HG02885 (cell line): ENCODE results near the gene DNAI1.

Source experiments
- ATAC-seq: cut with Tn5 transposase; IDR thresholded peaks from one replicate; pipeline ENCODE4 v1.9.1; 2021; ENCODE audit warnings: mild to moderate bottlenecking; ENCODE audit not compliant: unreplicated experiment, poor library complexity

The DNAI1 gene

GRCh38 chr9:34485822-34486221 lies 27.2 kb downstream of the DNAI1 start:
- ATAC-seq, result no peak

GRCh38 chr9:34486572-34486971 lies 28.0 kb downstream of the DNAI1 start:
- no peak for ATAC-seq

DNA sequence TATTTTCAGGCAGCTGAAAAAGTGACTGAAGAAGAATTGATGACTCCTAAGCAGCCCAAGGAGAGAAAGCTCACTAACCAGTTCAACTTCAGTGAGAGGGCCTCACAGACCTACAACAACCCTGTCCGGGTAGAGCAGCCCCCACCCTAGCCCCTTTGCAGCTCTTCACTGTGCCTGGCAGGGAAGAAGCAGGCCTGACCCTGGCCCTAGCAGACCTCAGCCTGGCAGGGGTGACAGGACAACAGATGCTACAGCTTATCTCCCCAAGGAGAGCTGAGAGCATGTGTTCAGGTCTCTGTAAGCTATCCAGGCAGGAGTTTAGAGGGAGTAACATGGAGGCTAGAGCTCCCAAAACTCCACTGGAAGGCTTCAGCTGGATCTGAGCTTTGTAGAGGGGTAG lies 31.8 kb downstream of the DNAI1 start:
- no peak for ATAC-seq

DNA sequence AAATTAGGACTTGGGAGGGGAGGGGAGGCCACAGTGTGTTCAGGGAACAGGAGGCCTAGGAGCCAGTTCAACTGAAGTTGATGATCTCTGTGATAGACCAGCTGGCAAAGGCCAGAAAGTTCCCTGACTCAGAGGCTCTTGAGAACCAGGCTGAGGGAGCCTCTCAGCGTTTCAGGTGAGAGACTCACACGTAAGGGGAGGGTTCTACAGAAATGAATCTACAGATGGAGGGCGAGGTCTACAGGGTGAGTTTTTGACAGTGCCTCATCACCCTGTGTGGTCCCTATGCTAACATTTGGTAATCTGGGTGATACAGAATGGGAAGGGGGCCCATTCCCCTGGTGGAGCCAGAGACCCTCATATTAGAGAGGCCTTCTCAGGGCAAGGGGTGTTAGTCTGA lies 32.2 kb downstream of the DNAI1 start:
- ATAC-seq, result no peak

DNA sequence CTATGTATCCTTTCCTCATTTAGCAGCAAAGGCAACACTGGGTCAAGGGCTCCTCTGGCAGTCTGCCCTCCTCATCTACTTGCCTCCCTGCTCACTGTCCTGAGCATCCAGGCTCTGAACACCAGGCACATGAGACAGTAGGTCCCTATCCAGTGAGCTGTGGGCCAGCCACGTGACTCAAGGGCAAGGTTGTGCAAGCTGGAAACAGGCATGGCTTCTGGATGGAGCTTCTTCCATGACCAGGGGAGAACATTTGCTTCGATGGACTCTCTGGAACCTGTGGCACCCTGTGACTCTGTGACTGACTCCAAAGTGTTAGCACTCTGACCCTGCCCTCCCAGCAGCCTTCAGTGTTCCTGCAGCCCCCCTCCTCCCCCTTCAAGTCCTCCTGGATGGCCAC lies 33.0 kb downstream of the DNAI1 start:
- ATAC-seq, result no peak

GRCh38 chr9:34492051-34492450 lies 33.4 kb downstream of the DNAI1 start:
- no peak for ATAC-seq

GRCh38 chr9:34493972-34494535 lies 35.4 kb downstream of the DNAI1 start:
- no peak for ATAC-seq

DNA sequence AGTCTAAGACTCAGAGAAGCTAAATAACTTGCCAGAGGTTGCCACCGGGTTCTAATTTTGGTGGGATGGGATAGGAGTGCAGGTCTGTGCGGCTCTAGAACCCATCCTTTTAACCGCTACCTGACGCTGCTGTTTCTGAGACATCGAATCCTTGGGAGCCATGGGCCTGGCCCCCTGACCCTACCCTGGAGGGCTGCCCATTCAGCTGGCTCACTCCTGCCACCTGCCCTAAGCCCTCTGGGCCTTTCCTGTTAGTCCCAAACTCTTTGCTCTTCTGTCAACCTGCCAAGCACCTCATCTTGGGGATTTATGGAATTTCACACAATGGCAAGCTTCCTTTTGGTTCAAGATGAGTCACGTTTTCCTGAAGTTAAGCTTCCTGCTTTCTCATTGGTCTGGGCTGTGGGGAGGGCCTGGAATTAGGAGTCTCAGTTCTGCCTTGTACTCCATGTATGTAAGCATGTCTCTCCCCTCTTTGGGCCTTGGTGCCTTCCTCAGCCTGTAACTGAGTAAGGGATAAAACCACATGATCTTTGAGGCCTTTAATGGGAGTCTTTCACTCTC lies 37.6 kb downstream of the DNAI1 start:
- ATAC-seq, result no peak

GRCh38 chr9:34498553-34498952 lies 39.9 kb downstream of the DNAI1 start:
- no peak for ATAC-seq

DNA sequence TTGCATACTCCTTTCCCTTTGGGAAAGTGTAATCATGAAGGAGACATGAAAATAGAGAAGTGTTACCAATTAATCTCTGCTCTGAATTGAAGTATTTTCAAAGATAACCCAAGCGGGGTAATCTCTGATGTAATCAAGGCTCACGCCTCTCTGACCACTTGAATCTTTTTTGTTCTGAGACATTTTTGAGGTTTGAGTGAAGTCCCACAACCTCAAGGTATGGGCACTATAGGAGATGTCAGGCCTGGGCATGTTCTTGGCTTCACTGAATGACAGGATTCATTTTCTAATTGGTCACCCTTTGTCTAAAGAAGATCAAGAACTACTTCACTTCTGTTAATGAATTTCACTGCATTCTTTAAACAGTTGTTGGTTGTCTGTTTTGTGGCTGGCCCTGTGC lies 40.5 kb downstream of the DNAI1 start:
- ATAC-seq, result no peak

DNA sequence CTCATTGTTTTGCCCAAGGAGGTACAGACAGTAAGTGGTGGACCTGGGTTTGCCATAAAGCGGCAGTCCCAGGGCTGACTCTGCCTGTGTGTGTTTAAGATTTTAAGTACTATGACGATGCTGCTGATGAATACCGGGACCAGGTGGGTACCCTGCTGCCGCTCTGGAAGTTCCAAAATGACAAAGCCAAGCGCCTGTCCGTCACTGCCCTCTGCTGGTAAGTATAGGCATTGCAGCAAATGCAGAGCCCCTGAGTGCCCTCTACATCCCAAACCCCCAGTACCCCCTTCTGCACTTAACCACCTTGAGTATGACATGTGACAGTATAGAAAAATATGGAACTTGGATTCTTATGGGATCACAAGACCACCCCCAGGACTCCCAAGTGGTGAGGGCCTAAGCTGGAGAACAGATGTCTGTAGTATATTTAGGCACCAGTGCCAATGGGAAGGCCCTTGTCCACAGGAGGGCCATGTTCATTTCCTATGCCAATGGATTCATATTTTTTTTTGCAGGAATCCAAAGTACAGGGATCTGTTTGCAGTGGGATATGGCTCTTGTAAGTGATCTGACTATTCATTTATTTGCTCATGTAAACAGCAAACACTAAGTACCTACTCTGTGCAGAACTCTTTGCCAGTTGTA lies 42.1 kb downstream of the DNAI1 start:
- ATAC-seq, result no peak

- ATAC-seq, result no peak
These were observed 42.8 kb downstream of the DNAI1 start for GRCh38 chr9:34501372-34501771.

GRCh38 chr9:34501889-34502425 lies 43.4 kb downstream of the DNAI1 start:
- ATAC-seq, result no peak

GRCh38 chr9:34502471-34502870 lies 43.9 kb downstream of the DNAI1 start:
- no peak for ATAC-seq

DNA sequence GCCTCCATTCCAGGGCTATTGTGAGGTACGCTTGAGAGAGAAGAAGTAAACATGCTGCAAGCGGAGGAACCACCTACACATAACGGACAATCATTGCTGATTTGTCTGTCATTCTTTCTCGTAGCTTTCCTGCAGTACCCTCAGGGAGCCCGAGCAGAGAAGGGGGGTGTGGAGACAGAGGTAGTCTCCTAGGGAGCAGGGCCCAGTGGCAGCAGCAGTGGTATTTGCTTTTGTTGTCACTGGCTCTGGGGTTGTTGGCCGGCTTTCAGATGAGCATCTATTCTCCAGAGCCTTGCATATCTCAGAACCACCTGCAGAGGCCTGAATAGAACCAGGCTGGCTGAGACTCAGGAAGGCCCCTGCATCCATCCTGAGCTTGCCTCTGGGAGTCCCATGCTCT lies 44.3 kb downstream of the DNAI1 start:
- ATAC-seq, result no peak

DNA sequence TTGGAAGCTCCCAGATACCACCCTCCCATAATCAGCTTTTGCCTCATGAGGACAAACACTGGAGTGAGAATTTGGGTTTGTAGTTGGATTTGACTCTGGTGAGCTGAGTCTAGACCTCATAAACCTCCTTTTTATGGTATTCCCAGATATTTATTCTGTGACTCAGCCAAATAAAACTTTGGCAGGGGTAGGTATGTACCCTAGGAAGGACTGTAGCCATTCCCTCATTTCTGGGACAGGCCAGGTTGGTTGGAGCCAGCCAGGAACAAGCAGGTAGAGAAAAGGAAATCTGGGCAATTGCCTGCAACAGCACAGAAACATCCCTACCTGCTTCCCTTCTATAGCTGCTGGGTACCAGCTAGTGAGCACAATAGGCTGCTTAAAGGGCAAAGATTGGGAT lies 44.8 kb downstream of the DNAI1 start:
- no peak for ATAC-seq

DNA sequence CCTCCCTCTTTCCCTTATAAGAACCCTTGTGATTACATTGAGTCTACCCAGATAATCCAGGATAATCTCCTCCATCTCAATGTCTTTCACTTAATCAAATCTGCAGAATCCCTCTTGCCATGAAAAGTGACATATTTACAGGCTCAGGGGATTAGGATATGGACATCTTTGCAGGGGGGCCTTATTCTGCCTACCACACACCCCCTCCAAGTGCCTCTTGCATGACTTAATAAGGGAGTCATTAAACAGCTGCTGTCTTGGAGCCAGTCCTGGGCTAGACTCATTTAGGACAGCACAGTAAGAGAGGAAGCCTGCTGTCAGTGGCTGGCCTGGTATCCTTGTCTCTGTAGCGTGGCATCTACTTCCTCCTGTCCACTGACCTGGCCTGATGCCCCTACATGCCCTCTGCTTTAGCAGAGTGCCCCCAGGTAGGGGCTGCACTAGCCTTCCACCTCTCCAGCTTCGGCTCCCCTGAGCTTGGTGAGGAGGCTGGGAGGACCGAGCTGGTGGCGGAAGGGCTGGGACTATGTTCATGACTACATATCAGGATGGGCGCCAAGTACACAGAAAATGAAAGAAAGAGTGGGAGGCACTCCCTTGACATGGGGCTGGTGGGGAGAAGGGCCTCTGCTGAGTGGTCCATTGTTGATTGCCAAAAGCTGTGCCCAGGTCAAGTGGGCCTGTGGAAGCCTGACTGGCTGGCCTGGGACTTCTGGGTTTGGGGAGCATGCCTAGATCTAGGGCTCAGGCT lies 46.9 kb downstream of the DNAI1 start:
- no peak for ATAC-seq

DNA sequence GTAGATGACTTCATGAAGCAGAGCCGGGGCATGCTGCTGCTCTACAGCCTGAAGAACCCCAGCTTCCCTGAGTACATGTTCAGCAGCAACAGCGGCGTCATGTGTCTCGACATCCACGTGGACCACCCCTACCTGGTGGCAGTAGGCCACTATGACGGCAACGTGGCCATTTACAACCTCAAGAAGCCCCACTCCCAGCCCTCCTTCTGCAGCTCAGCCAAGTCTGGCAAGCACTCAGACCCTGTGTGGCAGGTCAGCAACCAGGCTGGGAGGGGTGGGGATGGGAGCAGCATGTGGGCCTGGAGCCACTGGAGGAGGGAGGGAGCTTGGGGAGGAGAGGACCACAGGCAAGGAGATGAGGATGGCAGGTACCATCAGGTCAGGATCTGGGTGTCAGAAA lies 48.0 kb downstream of the DNAI1 start:
- ATAC-seq, result no peak

DNA sequence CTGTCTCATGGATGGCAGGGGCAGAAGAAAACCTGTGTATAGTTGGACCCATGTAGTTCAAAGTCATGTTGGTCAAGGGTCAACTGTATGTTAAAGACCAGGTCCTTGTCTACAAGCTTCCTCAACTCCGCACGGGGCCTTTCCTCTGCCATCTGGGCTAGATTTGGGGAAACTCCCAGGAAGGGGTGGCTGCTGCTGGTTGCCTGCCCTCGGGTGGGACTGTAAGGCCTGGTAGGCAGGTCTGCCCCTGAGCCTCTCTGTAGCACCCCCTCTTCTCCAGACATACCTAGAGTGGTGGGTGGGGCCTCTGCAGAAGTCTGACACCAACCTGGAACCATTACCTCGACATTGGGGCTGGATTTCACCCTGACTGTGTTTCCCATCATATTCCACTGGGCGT lies 49.0 kb downstream of the DNAI1 start:
- no peak for ATAC-seq

DNA sequence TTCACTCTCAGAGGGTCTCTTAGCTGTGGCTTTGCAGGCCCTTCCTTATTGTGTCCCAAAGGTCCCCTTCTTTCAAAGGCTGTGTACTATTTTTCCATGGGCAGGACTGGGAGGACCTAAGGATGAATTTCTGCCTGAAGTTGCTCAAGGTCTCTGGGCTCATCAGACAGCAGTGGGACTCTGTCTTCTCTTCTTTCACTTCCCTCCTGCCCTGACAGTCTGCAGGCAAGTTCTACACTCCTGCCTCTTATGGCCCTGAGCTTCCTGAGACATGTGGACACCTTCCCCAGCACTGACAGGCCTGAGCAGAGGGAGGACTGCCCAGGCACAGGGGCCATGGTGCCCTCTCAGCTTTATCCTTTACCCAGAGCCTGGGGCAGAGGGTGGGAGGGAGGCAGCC lies 49.4 kb downstream of the DNAI1 start:
- ATAC-seq, result no peak

GRCh38 chr9:34508463-34508862 lies 49.9 kb downstream of the DNAI1 start:
- ATAC-seq, result no peak
